H9 (cell line): Measurements from ENCODE around the gene LTBP2. TPM values are rescaled to one million over a fixed set of nuclear protein-coding genes. Genes with fewer than 3 reads are reported as not detected.

Experiments used
- DNase-seq: peaks from one replicate; pipeline ENCODE4 v3.0.0-alpha.2; 2017
- H2AFZ ChIP-seq: one replicate; pipeline ENCODE4 v1.6.1; 2013; ENCODE audit warnings: mild to moderate bottlenecking, low read length, control low read depth, moderate library complexity
- H2AK5ac ChIP-seq: 2 replicates; pipeline ENCODE4 v1.6.1; 2013; ENCODE audit warnings: low read length, control low read depth, mixed read lengths; ENCODE audit not compliant: insufficient read length
- H2BK120ac ChIP-seq: one replicate; pipeline ENCODE4 v1.6.1; 2013; ENCODE audit warnings: low read depth, mild to moderate bottlenecking, low read length, control low read depth, inconsistent platforms; ENCODE audit not compliant: poor library complexity, severe bottlenecking
- H2BK12ac ChIP-seq: 2 replicates; pipeline ENCODE4 v1.6.1; 2013; ENCODE audit warnings: low read length, control low read depth, mixed read lengths, low read depth; ENCODE audit not compliant: insufficient read length
- H2BK15ac ChIP-seq: 2 replicates; pipeline ENCODE4 v1.6.1; 2013; ENCODE audit warnings: low read depth, low read length, control low read depth
- H2BK20ac ChIP-seq: one replicate; pipeline ENCODE4 v1.6.1; 2013; ENCODE audit warnings: low read depth, mild to moderate bottlenecking, low read length, control low read depth, inconsistent platforms; ENCODE audit not compliant: poor library complexity, severe bottlenecking
- H2BK5ac ChIP-seq: 2 replicates; pipeline ENCODE4 v1.6.1; 2013; ENCODE audit warnings: low read length, control low read depth, mixed read lengths; ENCODE audit not compliant: insufficient read length
- H3K14ac ChIP-seq: 2 replicates; pipeline ENCODE4 v1.6.1; 2013; ENCODE audit warnings: low read length, control low read depth; ENCODE audit not compliant: insufficient read depth
- H3K18ac ChIP-seq: 2 replicates; pipeline ENCODE4 v1.6.1; 2013; ENCODE audit warnings: low read depth, mild to moderate bottlenecking, mixed read lengths, low read length, control low read depth; ENCODE audit not compliant: insufficient read length
- H3K23ac ChIP-seq: 2 replicates; pipeline ENCODE4 v1.6.1; 2013; ENCODE audit warnings: low read length, control low read depth, mixed read lengths, low read depth; ENCODE audit not compliant: insufficient read length
- H3K23me2 ChIP-seq: 2 replicates; pipeline ENCODE4 v1.6.1; 2013; ENCODE audit warnings: low read depth, mild to moderate bottlenecking, mixed read lengths, low read length, control low read depth; ENCODE audit not compliant: insufficient read length, poor library complexity, severe bottlenecking
- H3K27ac ChIP-seq: 2 replicates; pipeline ENCODE4 v1.5.1; 2013; ENCODE audit warnings: low read length, control low read depth, mixed read lengths, low read depth; ENCODE audit not compliant: insufficient read length
- H3K27me3 ChIP-seq: 2 replicates; pipeline ENCODE4 v1.6.1; 2013; ENCODE audit warnings: low read length, control low read depth, inconsistent platforms; ENCODE audit not compliant: insufficient read depth
- H3K4ac ChIP-seq: 2 replicates; pipeline ENCODE4 v1.6.1; 2013; ENCODE audit warnings: low read depth, mild to moderate bottlenecking, control low read depth, inconsistent platforms, low read length, moderate library complexity
- H3K4me1 ChIP-seq: 2 replicates; pipeline ENCODE4 v1.6.1; 2013; ENCODE audit warnings: low read length, control low read depth, inconsistent platforms; ENCODE audit not compliant: insufficient read depth
- H3K4me2 ChIP-seq: 2 replicates; pipeline ENCODE4 v1.6.1; 2013; ENCODE audit warnings: low read length, control low read depth, mixed read lengths; ENCODE audit not compliant: insufficient read length, insufficient read depth
- H3K56ac ChIP-seq: 2 replicates; pipeline ENCODE4 v1.6.1; 2013; ENCODE audit warnings: low read depth, mild to moderate bottlenecking, mixed read lengths, low read length, control low read depth; ENCODE audit not compliant: insufficient read length
- H3K79me1 ChIP-seq: 2 replicates; pipeline ENCODE4 v1.6.1; 2013; ENCODE audit warnings: low read depth, mild to moderate bottlenecking, moderate library complexity, low read length, control low read depth, inconsistent platforms; ENCODE audit not compliant: insufficient read depth, poor library complexity, severe bottlenecking
- H3K79me2 ChIP-seq: 2 replicates; pipeline ENCODE4 v1.6.1; 2013; ENCODE audit warnings: low read length, control low read depth, inconsistent platforms; ENCODE audit not compliant: insufficient read depth
- H3K9ac ChIP-seq: 2 replicates; pipeline ENCODE4 v1.6.1; 2013; ENCODE audit warnings: low read length, control low read depth, mixed read lengths; ENCODE audit not compliant: insufficient read length; ENCODE audit errors: extremely low read depth
- H3K9me3 ChIP-seq: one replicate; pipeline ENCODE4 v1.6.1; 2013; ENCODE audit warnings: low read depth, low read length, inconsistent platforms; ENCODE audit not compliant: control insufficient read depth
- H3T11ph ChIP-seq: one replicate; pipeline ENCODE4 v1.6.1; 2013; ENCODE audit warnings: mild to moderate bottlenecking, low read length, control low read depth, inconsistent platforms
- H4K20me1 ChIP-seq: one replicate; pipeline ENCODE4 v1.6.1; 2013; ENCODE audit not compliant: control insufficient read depth, insufficient read length, insufficient read depth
- H4K5ac ChIP-seq: 2 replicates; pipeline ENCODE4 v1.6.1; 2013; ENCODE audit warnings: low read depth, mild to moderate bottlenecking, mixed read lengths, low read length, control low read depth; ENCODE audit not compliant: insufficient read length
- H4K8ac ChIP-seq: replicated peaks from 2 replicates; pipeline ENCODE4 v1.6.1; 2013; ENCODE audit warnings: low read length, control low read depth, mixed read lengths, low read depth; ENCODE audit not compliant: insufficient read length
- H4K91ac ChIP-seq: 2 replicates; pipeline ENCODE4 v1.6.1; 2013; ENCODE audit warnings: low read depth, mild to moderate bottlenecking, moderate library complexity, mixed read lengths, low read length, control low read depth; ENCODE audit not compliant: insufficient read length
- H3K27ac Mint-ChIP-seq, 3 experiments: 2 replicates in 2 of 3; 3 replicates in 1 of 3; pipeline ENCODE4 v1.8.0; 2020 to 2021; ENCODE audit warnings: mixed read lengths in 3 of 3, mild to moderate bottlenecking in 1 of 3, moderate library complexity in 1 of 3
- H3K27me3 Mint-ChIP-seq: 2 replicates; pipeline ENCODE4 v1.8.0; 2021; ENCODE audit warnings: low read depth, mild to moderate bottlenecking, moderate library complexity, mixed read lengths
- H3K36me3 Mint-ChIP-seq, 3 experiments: 2 replicates in 2 of 3; 3 replicates in 1 of 3; pipeline ENCODE4 v1.8.0; 2020 to 2021; ENCODE audit warnings: low read depth in 3 of 3, mixed read lengths in 3 of 3; ENCODE audit not compliant: insufficient read depth in 1 of 3
- H3K4me1 Mint-ChIP-seq, 2 experiments: 2 replicates each; pipeline ENCODE4 v1.8.0; 2020; ENCODE audit warnings: mixed read lengths in 2 of 2
- H3K4me3 Mint-ChIP-seq, 2 experiments: 2 replicates in 1 of 2; 3 replicates in 1 of 2; pipeline ENCODE4 v1.8.0; 2020 to 2021; ENCODE audit warnings: mild to moderate bottlenecking in 2 of 2, mixed read lengths in 2 of 2, moderate library complexity in 1 of 2
- H3K9me3 Mint-ChIP-seq, 2 experiments: 2 replicates in 1 of 2; 3 replicates in 1 of 2; pipeline ENCODE4 v1.8.0; 2020; ENCODE audit warnings: mild to moderate bottlenecking in 2 of 2, mixed read lengths in 2 of 2, moderate library complexity in 1 of 2
- WGBS: extraction: QIAGEN DNeasy Blood & Tissue Kit; methylation state at CpG from one replicate; pipeline ENCODE4 v1.1.7; 2013; ENCODE audit warnings: missing lambda C conversion rate, low lambda C conversion rate, mixed read lengths; ENCODE audit not compliant: insufficient read length; ENCODE audit errors: extremely low coverage; 5-methylcytosine and 5-hydroxymethylcytosine counted together
- total RNA-seq: library from RNA; stranded (reverse); gene quantifications from 2 replicates; pipeline ENCODE4 v1.2.1, GENCODE V29; 2021
- TF ChIP-seq, protein P1 (sequence below): fragments of 200-600 bp; sonication (generic); conservative IDR thresholded peaks from 3 replicates; pipeline ENCODE4 v1.8.0; 2021; ENCODE audit warnings: antibody characterized with exemption, mild to moderate bottlenecking

LTBP2 gene
- total RNA-seq, 1 experiment from 2014 or later: 0.77 TPM

DNA sequence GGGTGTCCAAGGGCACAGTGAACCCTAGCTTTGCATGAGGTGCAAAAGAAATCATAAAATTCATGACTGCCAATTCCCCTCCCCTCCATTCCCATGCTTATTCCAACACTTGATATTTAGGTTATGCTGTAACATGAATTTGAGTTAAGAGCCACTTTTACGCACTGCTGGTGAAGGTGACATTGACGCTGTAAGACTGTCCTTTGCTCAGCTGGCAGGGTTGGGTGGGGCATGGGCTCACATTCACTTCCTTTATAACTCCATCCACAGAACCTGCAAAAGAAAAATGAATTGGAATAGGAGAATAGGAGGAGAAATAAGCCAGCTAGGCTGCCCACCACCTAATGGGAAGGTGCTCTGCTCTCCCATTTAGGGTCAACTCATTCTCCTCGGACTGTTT lies 125.9 kb downstream of the LTBP2 start:
- Histone ChIP-seq H2BK12ac (no peak overlapping the region), H2BK5ac (no peak overlapping the region), H3K56ac (no peak overlapping the region), H2AK5ac (no peak overlapping the region), H2BK15ac (no peak overlapping the region), H3K9me3 (no peaks in the 10 kb centered on the region), H3T11ph (no peak overlapping the region), H3K27ac (no peak overlapping the region), H4K8ac (no peak overlapping the region), H3K27me3 (no peaks in the 10 kb centered on the region), H3K23me2 (no peaks in the 10 kb centered on the region), H4K91ac (no peak overlapping the region), H4K5ac (no peak overlapping the region), H3K79me2 (no peaks in the 10 kb centered on the region), H3K23ac (no peak overlapping the region), H3K18ac (no peak overlapping the region), H2BK120ac (no peak overlapping the region), H2BK20ac (no peak overlapping the region), H4K20me1 (no peaks in the 10 kb centered on the region), H3K9ac (no peak overlapping the region), H3K4me1 (peaks cover 2% of the 10 kb centered on the region; the same call in 1 of the 2 replicates), H2AFZ (no peak overlapping the region), H3K4me2 (no peak overlapping the region), H3K14ac (no peak overlapping the region), H3K79me1 (no peaks in the 10 kb centered on the region), H3K4ac (no peak overlapping the region)
- TF ChIP-seq, protein P1, sequence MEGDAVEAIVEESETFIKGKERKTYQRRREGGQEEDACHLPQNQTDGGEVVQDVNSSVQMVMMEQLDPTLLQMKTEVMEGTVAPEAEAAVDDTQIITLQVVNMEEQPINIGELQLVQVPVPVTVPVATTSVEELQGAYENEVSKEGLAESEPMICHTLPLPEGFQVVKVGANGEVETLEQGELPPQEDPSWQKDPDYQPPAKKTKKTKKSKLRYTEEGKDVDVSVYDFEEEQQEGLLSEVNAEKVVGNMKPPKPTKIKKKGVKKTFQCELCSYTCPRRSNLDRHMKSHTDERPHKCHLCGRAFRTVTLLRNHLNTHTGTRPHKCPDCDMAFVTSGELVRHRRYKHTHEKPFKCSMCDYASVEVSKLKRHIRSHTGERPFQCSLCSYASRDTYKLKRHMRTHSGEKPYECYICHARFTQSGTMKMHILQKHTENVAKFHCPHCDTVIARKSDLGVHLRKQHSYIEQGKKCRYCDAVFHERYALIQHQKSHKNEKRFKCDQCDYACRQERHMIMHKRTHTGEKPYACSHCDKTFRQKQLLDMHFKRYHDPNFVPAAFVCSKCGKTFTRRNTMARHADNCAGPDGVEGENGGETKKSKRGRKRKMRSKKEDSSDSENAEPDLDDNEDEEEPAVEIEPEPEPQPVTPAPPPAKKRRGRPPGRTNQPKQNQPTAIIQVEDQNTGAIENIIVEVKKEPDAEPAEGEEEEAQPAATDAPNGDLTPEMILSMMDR: no peak
- H3K27me3 Mint-ChIP-seq: no peaks in the 10 kb centered on the region
- WGBS: no CpG with 5 or more reads among the region's 3 CpGs
- H3K27ac Mint-ChIP-seq: peak overlapping the region in 1 of 3 experiments; percentile 70; a peak in 2 of 7 replicates
- H3K36me3 Mint-ChIP-seq: peaks cover 9 to 40% (median 36%) of the 10 kb centered on the region in 3 experiments; a peak in 6 of 7 replicates
- peaks cover 17 to 18% of the 10 kb centered on the region in 2 experiments for H3K4me1 Mint-ChIP-seq
- no peaks in the 10 kb centered on the region for H3K9me3 Mint-ChIP-seq
- no peak for DNase-seq
- H3K4me3 Mint-ChIP-seq: no peak overlapping the region
